ENCODE results near the gene APLP2. TPM values are rescaled to one million over a fixed set of nuclear protein-coding genes. Genes with fewer than 3 reads are reported as not detected.

APLP2 gene
- total and polyA plus RNA-seq, 2 experiments from 2014 or later: 322 to 362 TPM

GRCh38 chr11:130115218-130115617 lies 45.5 kb downstream of the APLP2 start:
- Mint-ChIP-seq H3K27me3 (ENCODE audit: insufficient read depth, low read depth, poor library complexity) (peaks cover 4% of the 10 kb centered on the region), H3K4me1 (peaks cover 13% of the 10 kb centered on the region; the same call in 2 of the 3 replicates), H3K27ac (0 out of 2 replicates have a peak overlapping the region, but pooled peaks have one; percentile 32), H3K9me3 (no peaks in the 10 kb centered on the region), H3K36me3 (ENCODE audit: low read depth) (peaks cover 23% of the 10 kb centered on the region), H3K4me3 (no peak overlapping the region)
- Histone ChIP-seq H3F3A (replicated peaks; ENCODE audit: low read depth) (no peaks in the 10 kb centered on the region), H3K4me1 (ENCODE audit: insufficient read depth) (peaks cover 13% of the 10 kb centered on the region), H3K27me3 (ENCODE audit: insufficient read depth) (no peaks in the 10 kb centered on the region), H2AFZ (no peak overlapping the region), H3K4me2 (no peak overlapping the region), H3K9me2 (ENCODE audit: insufficient read depth) (no peaks in the 10 kb centered on the region), H3K4me3 (no peak overlapping the region), H3K27ac (ENCODE audit: low read depth) (peak overlapping the region; percentile 60), H3K36me3 (ENCODE audit: insufficient read depth) (peaks cover 13% of the 10 kb centered on the region), H3K79me2 (replicated peaks; ENCODE audit: insufficient read depth) (peaks cover 29% of the 10 kb centered on the region), H4K20me1 (replicated peaks; ENCODE audit: insufficient read depth) (peaks cover 19% of the 10 kb centered on the region)
- ATAC-seq (peak; percentile 37; the same call in 2 of the 3 replicates), DNase-seq (ENCODE audit: low spot score) (peak; percentile 72)
- TF ChIP-seq ZNF462 (CRISPR knock-in tag; IDR thresholded peaks at IDR 0.05): no peak
- no peak for TF ChIP-seq EZH2phosphoT487 (IDR thresholded peaks at IDR 0.05; ENCODE audit: unreplicated experiment)

GRCh38 chr11:130118165-130118564 lies 48.5 kb downstream of the APLP2 start:
- H3K4me1 Mint-ChIP-seq: peaks cover 27% of the 10 kb centered on the region; the same call in 2 of the 3 replicates
- ATAC-seq (no peak), DNase-seq (ENCODE audit: low spot score) (no peak)
- H3K9me2 ChIP-seq (ENCODE audit: insufficient read depth): no peaks in the 10 kb centered on the region
- no peaks in the 10 kb centered on the region for H3K9me3 Mint-ChIP-seq
- H3F3A ChIP-seq (replicated peaks; ENCODE audit: low read depth): no peaks in the 10 kb centered on the region
- H3K27me3 Mint-ChIP-seq (ENCODE audit: insufficient read depth, low read depth, poor library complexity): peaks cover 2% of the 10 kb centered on the region
- peaks cover 26% of the 10 kb centered on the region for H3K79me2 ChIP-seq (replicated peaks; ENCODE audit: insufficient read depth)
- peaks cover 18% of the 10 kb centered on the region for H3K36me3 ChIP-seq (ENCODE audit: insufficient read depth)
- no peak overlapping the region for H3K4me3 Mint-ChIP-seq
- no peaks in the 10 kb centered on the region for H3K27me3 ChIP-seq (ENCODE audit: insufficient read depth)
- peaks cover 24% of the 10 kb centered on the region for H3K36me3 Mint-ChIP-seq (ENCODE audit: low read depth)
- no peak overlapping the region for H2AFZ ChIP-seq
- no peak overlapping the region for H3K27ac ChIP-seq (ENCODE audit: low read depth)
- peaks cover 19% of the 10 kb centered on the region for H4K20me1 ChIP-seq (replicated peaks; ENCODE audit: insufficient read depth)
- H3K27ac Mint-ChIP-seq: no peak overlapping the region
- peaks cover 13% of the 10 kb centered on the region for H3K4me1 ChIP-seq (ENCODE audit: insufficient read depth)
- no peak overlapping the region for H3K4me2 ChIP-seq
- H3K4me3 ChIP-seq: no peak overlapping the region
- TF ChIP-seq REST (IDR thresholded peaks at IDR 0.05; ENCODE audit: unreplicated experiment): no peak
- TF ChIP-seq EZH2 (IDR thresholded peaks at IDR 0.05; ENCODE audit: low read depth, unreplicated experiment): no peak
- TF ChIP-seq EZH2phosphoT487 (IDR thresholded peaks at IDR 0.05; ENCODE audit: unreplicated experiment): no peak
- no peak for TF ChIP-seq ZNF331 (CRISPR knock-in tag; IDR thresholded peaks at IDR 0.05; ENCODE audit: low read depth)

Data from GM23338 (cell line).